ENCODE results near the gene ANKRD55. TPM values are rescaled to one million over a fixed set of nuclear protein-coding genes. Genes with fewer than 3 reads are reported as not detected.
A peak's percentile ranks its signal among the peaks of the same experiment; 100 is the strongest.

Gene ANKRD55
- total and polyA plus RNA-seq, 2 donors (not counting 1 experiment from before 2014, with no cell fraction given), result not detected

DNA sequence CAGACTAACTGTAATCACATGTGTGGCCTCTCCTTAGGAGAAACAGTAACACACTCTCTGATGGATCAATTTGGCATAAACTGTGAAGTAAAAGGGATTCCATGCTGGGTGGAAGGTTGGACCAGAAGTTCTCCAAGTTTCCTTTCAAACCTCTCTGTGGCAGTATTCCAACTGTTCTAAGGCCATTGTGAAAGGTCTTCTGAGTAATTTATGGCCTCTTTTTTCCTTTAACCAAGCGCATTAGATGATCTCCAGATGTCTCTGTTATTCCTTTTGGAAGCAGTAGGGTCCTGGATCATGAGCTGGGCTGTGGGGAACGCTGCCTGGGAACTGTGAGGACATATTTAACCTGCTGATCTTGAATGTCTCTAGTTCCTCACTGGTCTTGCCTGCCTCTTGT is 157.8 kb downstream of the ANKRD55 start:
- H3K4me2 ChIP-seq (ENCODE audit: extremely low read depth, insufficient read depth, low read length), result peak overlapping the region; percentile 65
- peak; percentile 45 to 96 for DNase-seq (ENCODE audit: low read depth in 2 of 2)

DNA sequence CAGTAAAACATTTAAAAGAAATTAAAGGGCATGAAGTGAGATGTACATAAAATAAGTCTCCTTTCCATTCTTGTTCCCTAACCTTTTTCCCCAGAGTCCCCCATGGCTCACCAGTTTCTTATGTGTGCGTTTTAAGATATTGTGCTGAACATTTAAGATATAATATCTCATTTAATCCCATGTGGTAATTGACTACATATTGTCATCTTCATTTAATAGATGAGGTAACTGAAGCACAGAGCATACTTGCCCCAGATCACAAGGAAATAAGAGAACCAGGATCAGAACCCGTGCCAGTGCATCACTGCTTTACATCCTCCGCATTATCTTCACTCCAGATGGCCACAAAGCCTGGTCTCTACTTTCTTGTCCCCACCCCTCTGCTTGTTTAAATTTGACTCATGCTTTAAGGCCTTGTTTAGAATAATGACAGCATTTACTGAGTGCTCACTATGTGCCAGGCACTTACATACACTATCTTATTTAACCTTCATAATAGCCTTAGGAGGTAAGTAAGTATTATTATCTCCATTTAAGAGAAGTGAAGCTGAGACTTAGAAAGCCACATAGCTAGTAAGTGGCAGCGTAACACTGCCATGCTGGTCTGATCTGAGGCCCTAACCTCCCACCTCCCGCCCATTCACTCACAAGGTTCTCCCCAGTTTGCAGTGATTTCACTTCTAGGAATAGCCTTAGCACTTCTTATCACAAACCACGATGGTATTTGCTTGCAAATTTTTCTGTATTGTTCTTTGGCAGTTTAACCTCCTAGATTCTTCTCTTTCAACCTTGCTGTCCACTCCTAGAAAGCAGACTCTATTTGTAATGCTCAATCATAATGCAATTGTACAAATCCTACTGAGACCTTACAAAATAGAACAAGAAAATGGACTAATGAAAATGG is 160.0 kb downstream of the ANKRD55 start:
- Histone ChIP-seq H2AFZ (ENCODE audit: low read length) (no peak overlapping the region), H3K79me2 (ENCODE audit: control insufficient read depth, insufficient read depth, low read length) (no peaks in the 10 kb centered on the region), H3K4me3 (replicated peaks in 1 of 4; ENCODE audit: control extremely low read depth in 1 of 4, insufficient read depth in 1 of 4, low read depth in 3 of 4, low read length in 4 of 4) (no peak overlapping the region), H4K20me1 (ENCODE audit: control insufficient read depth, extremely low read depth, insufficient read depth, low read length) (no peaks in the 10 kb centered on the region), H3K4me2 (ENCODE audit: extremely low read depth, insufficient read depth, low read length) (no peak overlapping the region), H3K9me3 (ENCODE audit: control insufficient read depth, insufficient read depth, low read depth, low read length) (no peaks in the 10 kb centered on the region), H3K27ac (ENCODE audit: insufficient read depth, low read length) (no peak overlapping the region), H3K27me3 (ENCODE audit: control insufficient read depth, insufficient read depth, low read length) (no peaks in the 10 kb centered on the region), H3K4me1 (ENCODE audit: control insufficient read depth, extremely low read depth, insufficient read depth, low read length) (peaks cover 16% of the 10 kb centered on the region), H3K36me3 (ENCODE audit: control insufficient read depth, insufficient read depth, low read length) (no peaks in the 10 kb centered on the region), H3K9ac (ENCODE audit: insufficient read depth, low read length) (no peak overlapping the region)
- no peak for TF ChIP-seq EZH2 (IDR thresholded peaks at IDR 0.05; ENCODE audit: low read length, missing control alignments)
- TF ChIP-seq, protein P1, sequence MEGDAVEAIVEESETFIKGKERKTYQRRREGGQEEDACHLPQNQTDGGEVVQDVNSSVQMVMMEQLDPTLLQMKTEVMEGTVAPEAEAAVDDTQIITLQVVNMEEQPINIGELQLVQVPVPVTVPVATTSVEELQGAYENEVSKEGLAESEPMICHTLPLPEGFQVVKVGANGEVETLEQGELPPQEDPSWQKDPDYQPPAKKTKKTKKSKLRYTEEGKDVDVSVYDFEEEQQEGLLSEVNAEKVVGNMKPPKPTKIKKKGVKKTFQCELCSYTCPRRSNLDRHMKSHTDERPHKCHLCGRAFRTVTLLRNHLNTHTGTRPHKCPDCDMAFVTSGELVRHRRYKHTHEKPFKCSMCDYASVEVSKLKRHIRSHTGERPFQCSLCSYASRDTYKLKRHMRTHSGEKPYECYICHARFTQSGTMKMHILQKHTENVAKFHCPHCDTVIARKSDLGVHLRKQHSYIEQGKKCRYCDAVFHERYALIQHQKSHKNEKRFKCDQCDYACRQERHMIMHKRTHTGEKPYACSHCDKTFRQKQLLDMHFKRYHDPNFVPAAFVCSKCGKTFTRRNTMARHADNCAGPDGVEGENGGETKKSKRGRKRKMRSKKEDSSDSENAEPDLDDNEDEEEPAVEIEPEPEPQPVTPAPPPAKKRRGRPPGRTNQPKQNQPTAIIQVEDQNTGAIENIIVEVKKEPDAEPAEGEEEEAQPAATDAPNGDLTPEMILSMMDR (conservative IDR thresholded peaks at IDR 0.05 in 1 of 2, IDR thresholded peaks at IDR 0.05 in 1 of 2; ENCODE audit: low read depth in 1 of 2, low read length in 2 of 2), result no peak
- DNase-seq (ENCODE audit: low read depth in 2 of 2), result peak in 1 of 2 donors; percentile 31

More for the DNA sequence above, 157.8 kb downstream of the ANKRD55 start:
- Histone ChIP-seq H4K20me1 (ENCODE audit: control insufficient read depth, extremely low read depth, insufficient read depth, low read length) (no peaks in the 10 kb centered on the region), H3K27me3 (ENCODE audit: control insufficient read depth, insufficient read depth, low read length) (no peaks in the 10 kb centered on the region), H3K27ac (ENCODE audit: insufficient read depth, low read length) (no peak overlapping the region), H3K4me3 (replicated peaks in 1 of 4; ENCODE audit: control extremely low read depth in 1 of 4, insufficient read depth in 1 of 4, low read depth in 3 of 4, low read length in 4 of 4) (no peak overlapping the region), H3K36me3 (ENCODE audit: control insufficient read depth, insufficient read depth, low read length) (no peaks in the 10 kb centered on the region), H3K9me3 (ENCODE audit: control insufficient read depth, insufficient read depth, low read depth, low read length) (no peaks in the 10 kb centered on the region), H3K4me1 (ENCODE audit: control insufficient read depth, extremely low read depth, insufficient read depth, low read length) (peaks cover 19% of the 10 kb centered on the region), H2AFZ (ENCODE audit: low read length) (no peak overlapping the region), H3K79me2 (ENCODE audit: control insufficient read depth, insufficient read depth, low read length) (no peaks in the 10 kb centered on the region), H3K9ac (ENCODE audit: insufficient read depth, low read length) (no peak overlapping the region)
- no peak for TF ChIP-seq EZH2 (IDR thresholded peaks at IDR 0.05; ENCODE audit: low read length, missing control alignments)
- TF ChIP-seq, protein P1 (conservative IDR thresholded peaks at IDR 0.05 in 1 of 2, IDR thresholded peaks at IDR 0.05 in 1 of 2; ENCODE audit: low read depth in 1 of 2, low read length in 2 of 2), result peak in 1 of 2 donors; percentile 5

DNA sequence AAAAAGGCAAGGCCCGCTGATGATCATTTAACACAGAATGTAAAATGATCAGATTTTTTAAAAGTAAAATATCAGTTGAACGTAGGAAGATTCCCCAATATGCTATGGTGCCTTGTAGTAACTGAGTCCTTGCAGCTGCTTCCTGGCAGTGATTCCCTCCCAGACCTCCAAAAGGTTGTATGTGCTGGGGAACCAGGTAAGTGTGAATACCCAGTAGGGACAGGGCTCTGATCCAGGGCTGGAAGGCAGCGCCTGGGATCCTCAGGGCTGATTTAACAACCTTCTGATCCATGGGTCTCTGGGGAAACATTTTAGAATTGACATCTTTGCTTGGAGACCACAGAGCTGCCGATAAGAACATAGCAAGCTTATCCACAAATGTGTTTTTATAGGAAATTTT is 161.7 kb downstream of the ANKRD55 start:
- no peaks in the 10 kb centered on the region for H4K20me1 ChIP-seq (ENCODE audit: control insufficient read depth, extremely low read depth, insufficient read depth, low read length)
- peak overlapping the region; percentile 4 for H2AFZ ChIP-seq (ENCODE audit: low read length)
- no peak for DNase-seq (ENCODE audit: low read depth in 2 of 2)
- no peaks in the 10 kb centered on the region for H3K9me3 ChIP-seq (ENCODE audit: control insufficient read depth, insufficient read depth, low read depth, low read length)
- no peak overlapping the region for H3K9ac ChIP-seq (ENCODE audit: insufficient read depth, low read length)
- TF ChIP-seq EZH2 (IDR thresholded peaks at IDR 0.05; ENCODE audit: low read length, missing control alignments), result no peak
- TF ChIP-seq, protein P1 (conservative IDR thresholded peaks at IDR 0.05 in 1 of 2, IDR thresholded peaks at IDR 0.05 in 1 of 2; ENCODE audit: low read depth in 1 of 2, low read length in 2 of 2), result no peak
- no peak overlapping the region for H3K27ac ChIP-seq (ENCODE audit: insufficient read depth, low read length)
- H3K4me1 ChIP-seq (ENCODE audit: control insufficient read depth, extremely low read depth, insufficient read depth, low read length), result peaks cover 15% of the 10 kb centered on the region
- no peak overlapping the region for H3K4me2 ChIP-seq (ENCODE audit: extremely low read depth, insufficient read depth, low read length)
- no peaks in the 10 kb centered on the region for H3K79me2 ChIP-seq (ENCODE audit: control insufficient read depth, insufficient read depth, low read length)
- H3K27me3 ChIP-seq (ENCODE audit: control insufficient read depth, insufficient read depth, low read length), result no peaks in the 10 kb centered on the region
- no peaks in the 10 kb centered on the region for H3K36me3 ChIP-seq (ENCODE audit: control insufficient read depth, insufficient read depth, low read length)
- H3K4me3 ChIP-seq (replicated peaks in 1 of 4; ENCODE audit: control extremely low read depth in 1 of 4, insufficient read depth in 1 of 4, low read depth in 3 of 4, low read length in 4 of 4), result no peak overlapping the region

Measured in fibroblast of lung (primary cell).